GM18519 (cell line): Measurements from ENCODE around the gene UBR4.

Experiments
- ATAC-seq: cut with Tn5 transposase; IDR thresholded peaks from one replicate; pipeline ENCODE4 v1.9.1; 2021; ENCODE audit warnings: mild to moderate bottlenecking, moderate library complexity; ENCODE audit not compliant: unreplicated experiment, low FRiP score

Gene UBR4

DNA sequence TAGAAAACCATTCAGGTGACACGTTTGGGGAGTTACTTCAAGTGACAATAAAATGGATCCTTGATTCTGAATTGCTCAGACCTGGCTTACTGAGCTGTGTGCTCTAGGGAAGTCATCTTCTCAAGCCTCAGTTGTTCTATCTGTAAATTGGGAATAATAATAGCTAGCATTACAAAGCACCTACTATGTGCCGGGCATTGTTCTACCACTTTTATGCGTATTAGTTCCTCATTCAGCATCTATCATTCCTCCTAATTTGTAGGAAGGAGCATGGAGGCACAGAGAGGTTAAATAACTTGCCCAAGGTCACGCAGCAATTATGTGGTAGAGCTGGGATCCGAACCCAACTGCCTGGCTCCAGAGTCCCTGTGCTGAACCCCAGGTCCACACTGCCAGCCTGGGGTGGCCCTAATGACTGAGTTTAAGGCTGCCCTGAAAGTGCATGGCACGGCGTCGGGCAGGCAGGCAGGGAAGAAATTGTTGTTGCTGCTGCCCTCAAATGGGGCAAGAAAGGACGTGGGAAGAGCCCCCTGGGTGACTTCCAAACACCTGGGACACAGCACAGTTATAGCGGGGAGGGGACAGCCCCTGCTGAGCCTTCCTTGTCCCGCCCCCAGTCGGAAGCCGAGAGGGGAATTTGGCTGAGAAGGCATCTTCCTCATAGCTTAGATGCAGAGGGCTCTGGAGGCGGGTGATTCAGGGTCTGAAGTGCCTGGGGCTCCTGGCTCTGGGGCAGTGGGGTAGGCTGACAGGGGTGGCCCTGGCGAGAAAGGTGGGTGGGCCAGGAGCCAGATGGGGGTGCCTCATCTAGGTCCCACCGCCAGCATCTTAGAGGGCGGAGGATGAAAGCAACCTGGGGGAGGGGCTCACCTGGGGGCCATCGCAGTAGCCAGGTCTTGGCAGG is 167.1 kb downstream of the UBR4 start:
- no peak for ATAC-seq

GRCh38 chr1:19040010-19040680 is 169.9 kb downstream of the UBR4 start:
- ATAC-seq: no peak

DNA sequence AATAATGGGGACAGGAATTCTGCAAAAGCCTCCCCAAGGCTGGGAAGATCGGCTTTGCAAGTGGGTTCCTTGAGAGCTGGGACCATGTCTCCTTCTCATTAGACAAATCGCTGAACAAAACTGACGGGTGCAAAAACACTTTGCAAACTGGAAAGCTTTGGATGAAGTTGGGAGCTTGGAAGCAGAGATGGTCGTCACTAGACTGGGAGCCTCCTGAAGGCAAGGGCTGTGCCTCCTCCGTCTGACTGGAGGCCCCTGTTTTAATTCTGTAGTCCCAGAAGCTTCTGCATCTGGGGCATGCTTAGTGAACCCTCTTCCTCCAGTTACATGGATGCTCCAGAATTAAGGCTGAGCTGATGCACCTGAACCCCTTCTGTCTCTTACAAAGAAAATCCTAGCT is 171.3 kb downstream of the UBR4 start:
- no peak for ATAC-seq

DNA sequence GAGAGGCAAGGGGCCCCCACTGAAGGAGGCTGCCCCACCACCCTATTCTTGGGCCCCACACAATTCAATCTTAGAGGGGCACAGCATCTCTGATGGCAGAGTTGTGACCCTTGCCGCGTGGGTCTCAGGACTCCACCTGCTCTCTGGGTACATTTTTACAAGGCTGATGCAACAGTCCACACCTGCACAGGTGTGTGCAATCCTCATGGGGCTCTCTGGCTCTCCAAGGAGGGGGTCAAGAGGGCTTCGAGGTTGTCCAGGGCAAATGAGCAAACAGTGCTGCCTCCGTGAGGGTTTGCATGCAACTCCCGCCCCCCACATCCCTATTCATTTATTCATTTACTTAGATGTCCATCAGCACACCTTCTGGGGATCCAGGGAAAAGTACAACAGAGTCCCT is 172.0 kb downstream of the UBR4 start:
- no peak for ATAC-seq

DNA sequence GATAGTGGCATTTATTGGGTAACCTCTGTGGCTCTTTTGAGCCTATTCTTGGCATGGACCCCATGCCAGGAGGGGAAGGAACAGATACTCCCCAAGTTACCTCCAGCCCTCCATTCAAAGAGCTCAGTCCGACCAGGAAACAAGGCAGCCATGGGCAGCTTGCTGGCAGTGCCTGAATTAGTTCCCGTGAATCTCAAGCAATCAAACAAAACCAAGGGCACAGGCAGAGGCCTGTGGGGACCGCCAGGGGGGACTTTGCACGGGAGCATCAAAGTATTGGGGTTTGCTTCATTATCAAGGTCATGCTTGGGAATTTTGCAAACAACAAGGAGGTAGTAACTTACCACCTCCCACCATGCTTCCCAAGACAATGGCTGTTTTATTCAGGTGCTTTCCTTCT is 172.4 kb downstream of the UBR4 start:
- no peak for ATAC-seq

DNA sequence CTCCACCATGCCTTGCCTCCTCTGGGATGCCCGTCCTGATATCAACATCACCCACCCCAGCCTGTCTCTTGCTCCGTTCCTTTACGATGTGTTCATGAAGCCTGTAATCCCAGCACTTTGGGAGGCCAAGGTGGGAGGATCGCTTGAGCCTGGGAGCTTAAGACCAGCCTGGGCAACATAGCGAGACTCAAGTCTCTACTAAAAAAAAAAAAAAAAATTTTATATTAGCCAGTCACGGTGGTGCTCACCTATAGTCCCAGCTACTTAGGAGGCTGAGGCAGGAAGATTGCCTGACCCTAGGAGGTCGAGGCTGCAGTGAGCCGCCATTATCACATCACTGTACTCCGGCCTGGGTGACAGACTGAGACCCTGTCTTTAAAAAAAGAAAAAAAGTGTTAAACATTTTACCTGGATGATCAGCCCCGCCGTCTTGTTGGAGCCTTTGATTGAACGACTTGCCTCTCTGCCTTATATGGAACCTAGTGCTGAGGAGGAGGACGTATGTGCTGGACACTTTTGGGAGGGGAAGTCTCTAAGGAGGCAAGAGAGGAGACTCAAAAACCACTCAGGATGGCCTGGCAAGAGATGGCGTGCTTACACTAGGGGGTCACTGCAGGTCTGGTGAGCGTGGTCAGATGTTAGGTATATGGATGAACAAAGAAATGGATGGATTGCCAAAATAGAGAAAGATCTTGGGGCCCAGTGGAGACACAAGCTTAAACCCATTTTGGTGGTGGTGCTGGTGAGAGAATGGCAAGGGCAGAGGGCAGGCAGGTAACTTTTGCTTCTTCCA is 173.1 kb downstream of the UBR4 start:
- ATAC-seq: no peak

- no peak for ATAC-seq
These were observed 173.8 kb downstream of the UBR4 start for GRCh38 chr1:19036041-19036812.

GRCh38 chr1:19035377-19036040 is 174.6 kb downstream of the UBR4 start:
- ATAC-seq: no peak

- no peak for ATAC-seq
These were observed 175.3 kb downstream of the UBR4 start for GRCh38 chr1:19034721-19035120.

- no peak for ATAC-seq
These were observed 176.0 kb downstream of the UBR4 start for GRCh38 chr1:19033926-19034680.

DNA sequence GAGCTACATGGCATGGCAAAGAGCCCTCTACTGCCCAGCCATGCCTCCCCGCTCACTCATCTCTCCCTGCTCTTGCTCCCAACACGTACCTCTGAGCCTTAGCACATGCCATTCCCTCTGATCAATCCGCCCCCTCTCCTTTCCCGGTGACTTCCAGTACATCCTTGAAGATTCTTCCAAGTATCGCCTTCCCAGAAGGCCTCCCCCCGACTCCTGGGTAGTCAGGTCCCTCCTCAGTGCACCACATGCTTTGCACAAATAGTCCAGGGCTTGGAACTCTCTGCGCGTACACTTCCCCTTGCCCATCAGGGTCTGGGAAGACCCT is 176.6 kb downstream of the UBR4 start:
- no peak for ATAC-seq

- no peak for ATAC-seq
These were observed 177.2 kb downstream of the UBR4 start for GRCh38 chr1:19032701-19033514.

- no peak for ATAC-seq
These were observed 177.7 kb downstream of the UBR4 start for GRCh38 chr1:19032413-19032695.

- no peak for ATAC-seq
These were observed 180.6 kb downstream of the UBR4 start for GRCh38 chr1:19029191-19030085.

GRCh38 chr1:19028546-19029129 is 181.4 kb downstream of the UBR4 start:
- ATAC-seq: no peak

GRCh38 chr1:19028110-19028509 is 182.0 kb downstream of the UBR4 start:
- ATAC-seq: no peak
